Stimulated activated CD8-positive, alpha-beta memory T cell treated with anti-CD3 and anti-CD28 coated beads, Interleukin-4, amount 100 ng/mL, for 1 hour (primary cell): ENCODE results near the gene DBF4B.
"Not testable (repeated sequence)": the region's sequence is repeated elsewhere in the genome, so short reads cannot be mapped to it uniquely, and the experiment has no call there.

ENCODE experiments used
- DNase-seq, 2 donors: peaks; one replicate each; pipeline ENCODE4 v3.0.0-alpha.2; 2020; ENCODE audit warnings: low read depth in 2 of 2, low spot score in 1 of 2

The DBF4B gene

DNA sequence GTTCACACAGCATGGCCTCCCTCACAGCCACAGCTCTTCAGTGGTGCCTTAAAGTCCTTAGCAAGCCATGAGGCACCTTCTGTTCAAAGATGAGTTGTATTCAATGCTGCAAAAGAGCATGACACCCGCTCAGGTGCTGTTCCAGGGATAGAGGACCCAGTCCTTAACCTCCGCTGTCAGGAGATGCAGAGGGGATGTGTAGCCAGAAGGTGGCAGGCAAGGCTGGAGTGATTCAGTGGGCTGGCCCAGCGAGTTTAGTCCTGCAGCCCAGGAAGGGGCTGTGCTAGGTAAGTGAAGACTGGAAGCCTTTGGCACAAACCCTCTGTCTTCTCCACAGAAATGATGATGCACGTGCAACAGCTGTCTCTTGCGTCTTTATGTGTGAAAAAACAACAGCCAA lies 25.3 kb downstream of the DBF4B start:
- no peak for DNase-seq

DNA sequence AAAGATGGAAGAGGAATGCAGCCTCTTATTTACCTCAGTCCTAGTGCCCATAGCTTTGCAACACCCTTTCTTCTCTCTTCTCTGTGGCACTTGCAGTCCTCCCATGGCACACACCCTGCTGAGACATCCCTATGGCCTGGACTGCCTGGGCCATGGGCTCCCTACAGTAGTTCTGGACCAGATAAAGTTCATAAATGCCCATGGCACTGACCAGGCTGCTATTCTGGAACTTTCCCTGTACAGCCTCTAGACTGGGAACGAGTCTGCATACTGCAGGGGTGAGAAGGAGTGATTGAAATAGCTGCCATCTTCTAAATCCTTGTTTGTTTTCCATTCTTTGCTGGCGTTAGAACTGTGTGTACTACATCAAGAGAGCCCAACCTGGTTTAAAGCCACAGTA lies 25.8 kb downstream of the DBF4B start:
- DNase-seq, result no peak

DNA sequence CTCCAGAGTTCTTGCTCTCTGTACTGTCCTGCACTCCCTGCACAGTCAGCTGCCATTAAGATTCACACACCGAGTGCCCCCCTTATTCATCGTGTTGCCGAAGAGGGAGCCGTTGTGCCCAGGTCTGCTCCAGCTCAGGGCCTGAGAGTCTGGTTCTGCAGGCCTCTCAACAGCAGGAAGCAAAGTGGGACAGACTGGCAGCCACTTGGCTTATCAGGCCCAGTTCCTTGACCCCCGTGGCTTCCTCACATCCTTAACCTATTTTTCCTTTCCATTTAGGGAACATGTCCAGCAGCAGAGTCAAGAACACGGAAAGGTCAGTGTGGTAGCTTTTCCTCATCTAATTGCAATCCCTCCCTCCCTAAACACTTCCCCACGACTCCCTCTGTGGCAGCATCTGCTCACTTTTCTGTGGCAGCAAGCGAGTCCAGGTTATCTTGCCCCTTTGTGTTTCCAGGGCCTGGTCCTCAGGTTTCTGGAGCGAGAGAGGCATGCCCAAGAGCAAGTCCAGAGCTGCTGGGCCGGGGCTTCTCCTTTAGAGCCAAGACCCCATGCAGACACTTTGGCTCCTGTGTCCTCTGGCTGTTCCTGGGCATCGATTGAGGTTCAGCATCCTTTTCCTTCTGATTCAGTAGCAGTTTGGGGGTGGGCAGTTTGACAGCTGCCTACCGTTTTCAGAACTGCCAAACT lies 28.2 kb downstream of the DBF4B start:
- no peak for DNase-seq

DNA sequence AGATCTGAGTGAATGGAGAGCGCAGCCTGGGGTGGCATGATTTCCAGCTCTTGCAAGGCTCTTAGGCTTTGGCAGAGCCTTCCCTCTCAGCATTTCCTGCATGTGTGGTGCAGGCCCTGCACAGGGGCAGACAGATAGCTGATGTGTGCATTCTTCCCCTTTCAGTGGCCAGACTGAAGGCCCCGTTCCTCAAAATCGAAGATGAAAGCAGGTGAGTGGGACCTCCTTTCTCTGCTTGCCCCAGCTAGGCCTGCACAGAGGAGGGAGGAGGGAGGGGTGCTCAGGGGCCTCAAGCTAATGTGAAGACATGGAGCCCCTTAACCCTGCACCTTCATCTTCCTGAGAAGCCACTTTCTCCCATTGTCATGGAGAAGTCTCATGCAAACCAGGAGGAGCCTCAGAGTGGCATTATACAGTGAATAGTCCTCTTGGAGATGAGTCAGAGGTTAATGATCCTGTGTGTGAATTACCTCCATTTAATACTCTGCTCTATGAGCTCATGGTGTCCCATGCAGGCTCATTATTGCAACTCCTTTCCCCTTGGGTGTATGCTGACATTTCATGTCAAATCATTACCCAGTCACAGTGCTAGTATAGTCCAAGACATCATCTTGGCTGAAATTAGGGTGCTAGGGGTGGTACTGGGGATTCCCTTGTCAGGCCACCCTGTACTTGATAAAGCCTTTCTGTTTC lies 29.9 kb downstream of the DBF4B start:
- DNase-seq, result no peak

DNA sequence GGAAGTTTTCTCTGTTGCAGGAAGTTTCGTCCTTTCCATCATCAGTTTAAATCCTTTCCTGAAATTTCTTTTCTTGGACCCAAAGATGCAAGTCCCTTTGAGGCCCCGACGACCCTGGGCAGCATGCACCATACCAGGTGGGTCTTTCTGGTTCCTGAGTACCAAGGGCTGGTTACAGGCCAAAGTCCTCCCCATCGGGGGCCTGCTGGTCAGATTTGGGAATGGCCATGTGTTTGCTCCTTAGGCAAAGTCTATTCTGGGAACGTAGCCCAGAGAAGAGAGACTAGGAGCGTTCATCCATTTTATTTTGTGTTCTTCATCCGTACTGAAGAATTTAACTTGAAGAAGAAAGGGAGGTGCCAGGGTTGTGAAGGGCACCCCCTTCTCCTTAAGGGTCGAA lies 32.9 kb downstream of the DBF4B start:
- DNase-seq, result no peak

DNA sequence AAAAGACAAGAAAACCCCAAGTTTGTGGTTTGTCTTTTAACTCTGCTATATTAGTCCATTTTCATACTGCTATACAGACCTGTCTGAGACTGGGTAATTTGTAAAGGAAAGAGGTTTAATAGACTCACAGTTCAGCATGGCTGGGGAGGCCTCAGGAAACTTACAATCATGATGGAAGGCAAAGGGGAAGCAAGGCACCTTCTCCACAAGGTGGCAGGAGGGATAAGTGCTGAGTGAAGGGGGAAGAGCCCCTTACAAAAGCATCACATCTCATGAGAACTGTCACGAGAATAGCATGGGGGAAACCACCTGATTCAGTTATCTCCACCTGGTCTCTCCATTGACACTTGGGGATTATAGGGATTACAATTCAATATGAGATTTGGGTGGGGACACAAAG lies 36.8 kb downstream of the DBF4B start:
- no peak for DNase-seq

DNA sequence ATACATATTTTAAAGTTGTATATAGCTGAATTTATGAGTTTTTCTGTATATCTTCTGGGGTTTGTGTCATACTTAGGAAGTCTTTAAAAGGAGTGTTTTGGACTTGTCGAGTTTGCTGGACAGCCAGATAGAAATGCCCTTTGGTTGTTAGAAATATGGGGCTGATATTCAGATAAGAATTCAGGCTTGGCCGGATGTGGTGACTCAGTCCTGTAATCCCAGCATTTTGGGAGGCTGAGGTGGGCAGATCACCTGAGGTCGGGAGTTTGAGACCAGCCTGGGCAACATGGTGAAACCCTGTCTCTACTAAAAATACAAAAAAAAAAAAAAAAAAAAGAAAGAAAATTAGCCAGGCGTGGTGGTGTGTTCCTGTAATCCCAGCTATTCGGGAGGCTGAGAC lies 37.3 kb downstream of the DBF4B start:
- DNase-seq, result not testable (repeated sequence)

DNA sequence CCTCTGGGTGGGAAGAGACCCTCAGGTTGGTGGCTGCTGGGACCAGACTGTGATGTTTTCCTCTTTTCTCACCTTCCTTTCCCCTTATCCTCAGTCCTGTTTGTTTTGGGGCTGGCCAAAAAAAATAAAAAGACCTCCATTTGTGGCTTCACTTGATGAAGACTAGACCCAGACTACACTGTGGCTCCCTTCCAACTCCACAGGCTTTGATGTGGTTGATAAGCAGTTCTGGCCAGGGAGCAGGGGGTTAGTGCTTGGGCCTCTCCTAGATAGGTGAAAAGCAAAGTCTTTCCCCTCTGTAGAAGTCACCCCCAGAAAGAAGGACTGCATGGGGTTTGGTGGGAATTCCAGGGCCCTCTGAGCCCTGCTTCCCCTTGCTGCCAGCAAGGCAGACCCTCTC lies 39.1 kb downstream of the DBF4B start:
- DNase-seq, result no peak

DNA sequence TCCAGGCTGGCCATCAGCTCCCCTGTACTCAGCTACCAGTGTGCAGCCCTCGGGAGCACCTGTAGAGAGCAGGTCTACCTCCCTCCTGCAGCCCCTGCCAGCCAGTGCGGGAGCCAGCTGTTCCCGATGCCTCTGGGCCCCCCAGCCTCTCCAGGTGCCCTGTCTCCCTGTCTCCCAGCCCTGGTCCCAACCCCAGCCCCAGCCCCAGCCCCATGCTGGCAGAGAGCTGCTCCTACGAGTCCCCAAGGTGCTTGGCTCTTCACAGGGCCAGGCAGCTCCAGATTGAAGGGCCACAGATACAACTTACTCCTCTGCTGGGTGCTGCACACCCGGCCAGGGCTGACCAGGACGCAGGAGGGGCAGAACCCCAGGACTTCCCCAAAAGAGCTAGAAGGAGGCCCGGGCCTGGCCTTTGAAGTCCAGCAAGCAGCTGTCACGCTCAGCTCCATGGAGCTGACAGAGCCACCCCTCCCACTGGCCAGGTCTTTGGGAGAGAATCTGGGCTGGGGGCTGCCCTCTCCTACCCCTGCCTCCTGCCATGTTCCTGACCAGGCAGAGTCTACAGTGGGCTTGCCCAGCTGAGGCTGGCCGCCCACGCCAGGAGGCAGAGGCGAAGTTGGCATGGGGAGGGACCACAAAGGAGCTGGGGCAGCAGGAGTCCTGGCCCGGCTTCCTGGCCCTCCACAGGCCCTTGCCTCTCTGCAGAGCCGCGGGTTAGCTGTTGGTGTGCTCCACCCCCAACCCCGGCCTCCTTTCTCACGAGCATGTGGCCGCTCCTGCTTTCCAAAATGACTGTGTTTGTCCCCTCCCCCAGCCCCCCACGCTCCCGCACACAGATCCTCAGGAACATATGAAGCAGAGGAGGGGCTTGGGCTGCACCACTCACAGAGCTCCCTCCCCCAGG lies 40.9 kb downstream of the DBF4B start:
- DNase-seq, result no peak

DNA sequence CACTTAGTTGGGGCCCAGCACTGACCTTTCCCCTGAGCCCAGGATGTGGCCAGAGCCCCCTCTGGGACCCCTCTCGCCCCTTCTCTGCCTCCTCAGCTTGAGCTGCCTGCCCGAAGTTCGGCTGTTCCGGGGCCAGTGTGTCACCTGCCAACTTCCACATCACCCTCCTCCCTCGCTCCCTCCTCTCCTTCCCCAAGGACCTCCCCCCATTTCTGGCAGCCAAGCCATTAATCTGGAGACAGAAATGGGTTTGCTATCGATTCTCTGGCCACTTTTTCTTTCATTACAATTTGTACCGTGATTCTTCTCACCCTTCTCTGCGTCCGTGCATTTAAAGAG lies 41.5 kb downstream of the DBF4B start:
- no peak for DNase-seq

DNA sequence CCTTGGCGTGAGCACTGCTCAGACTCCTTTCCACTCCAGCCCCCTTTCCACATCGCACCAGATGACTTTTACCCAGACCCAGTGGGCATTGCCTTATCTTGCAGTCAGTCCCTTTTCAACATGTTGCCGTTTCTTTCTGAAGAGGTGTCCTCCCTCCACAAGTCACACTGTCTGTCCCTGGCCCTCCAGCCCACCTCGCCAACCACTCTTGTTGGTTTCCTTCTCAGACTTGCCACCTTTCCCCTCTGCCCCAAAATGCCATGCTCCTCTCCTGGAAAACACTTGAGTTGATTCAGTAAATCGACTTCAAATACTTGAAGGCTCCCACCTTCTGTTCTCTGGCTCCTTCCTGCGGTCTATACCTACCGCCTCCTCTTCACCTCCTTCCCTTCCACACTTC lies 42.9 kb downstream of the DBF4B start:
- no peak for DNase-seq

DNA sequence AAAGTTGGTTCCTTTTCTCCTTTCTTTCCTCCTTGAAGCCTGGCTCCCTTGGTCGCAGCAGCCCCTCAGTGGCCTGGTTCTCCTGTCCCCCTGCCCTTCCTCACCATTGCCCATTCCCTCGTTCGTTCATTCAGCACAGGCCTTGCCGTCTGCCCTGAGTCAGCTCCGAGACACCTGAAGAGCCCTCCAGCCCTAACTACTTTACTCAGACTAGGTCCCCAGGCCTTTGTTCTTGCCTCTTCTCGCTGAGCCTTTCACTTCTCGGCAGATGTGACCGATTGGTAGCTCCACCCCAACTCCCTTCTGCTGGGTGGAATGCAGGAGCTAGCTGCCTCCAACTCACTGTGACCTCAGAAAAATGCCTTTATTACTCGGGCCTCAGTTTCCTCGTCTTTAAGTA lies 43.3 kb downstream of the DBF4B start:
- no peak for DNase-seq

DNA sequence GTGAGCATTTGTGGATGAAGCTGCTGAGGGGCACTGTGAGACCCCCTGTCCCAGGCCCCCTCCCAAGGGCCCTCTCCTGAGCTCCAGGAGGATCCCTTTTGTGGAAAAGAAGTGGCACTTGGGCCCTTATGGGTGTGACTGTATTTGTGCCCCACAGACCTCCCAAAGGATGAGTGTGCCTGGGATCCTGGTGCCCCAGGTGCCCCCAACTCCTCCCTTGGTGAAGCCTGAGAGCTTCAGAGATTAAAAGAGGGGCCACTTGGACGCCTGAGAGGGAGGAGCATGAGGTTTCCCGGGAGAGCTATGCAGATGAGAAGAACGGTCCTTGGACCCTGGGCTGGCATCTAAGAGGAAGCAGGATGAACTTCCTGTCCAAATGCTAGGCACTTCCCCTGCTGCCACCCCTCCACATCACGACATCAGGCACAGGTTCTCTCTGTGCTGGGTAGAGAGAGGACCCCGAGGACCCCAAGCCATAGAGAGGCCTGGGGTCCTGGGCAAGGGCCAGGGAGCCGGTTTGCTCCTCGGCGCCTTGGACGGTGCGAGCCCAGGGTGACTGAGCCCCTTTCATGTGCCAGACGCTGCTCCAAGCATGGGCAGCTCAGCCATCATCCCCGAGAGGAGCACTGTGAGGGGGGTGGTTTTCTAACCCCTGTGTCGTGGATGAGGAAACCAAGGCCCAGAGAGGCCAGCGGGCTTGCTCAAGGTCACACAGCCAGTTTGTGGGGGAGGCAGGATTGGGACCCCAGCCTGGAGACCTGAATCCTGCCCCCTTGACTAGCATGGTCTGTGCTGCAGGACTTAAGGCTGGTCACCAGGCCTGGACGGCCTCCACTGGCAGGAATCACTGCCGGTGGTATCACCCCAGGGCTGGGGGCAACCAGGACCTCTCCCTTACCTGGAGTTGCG lies 44.7 kb downstream of the DBF4B start:
- DNase-seq, result no peak

DNA sequence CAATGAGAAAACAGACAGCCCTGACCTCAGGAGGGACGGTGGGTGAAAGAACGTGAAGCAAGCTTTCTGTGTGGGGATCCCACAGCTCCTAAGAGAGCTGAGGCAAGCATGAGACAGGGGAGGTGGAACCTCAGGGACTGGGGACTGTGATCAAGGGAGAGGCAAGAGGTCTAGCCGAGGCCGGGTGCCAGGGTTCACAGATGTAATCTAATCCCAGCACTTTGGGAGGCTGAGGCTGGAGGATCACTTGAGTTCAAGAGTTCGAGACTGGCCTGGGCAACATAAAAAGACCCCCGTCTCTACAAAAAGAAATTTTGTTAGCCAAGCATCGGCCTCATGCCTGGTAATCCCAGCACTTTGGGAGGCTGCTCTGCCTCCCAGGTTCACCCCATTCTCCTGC lies 45.8 kb downstream of the DBF4B start:
- DNase-seq, result no peak

DNA sequence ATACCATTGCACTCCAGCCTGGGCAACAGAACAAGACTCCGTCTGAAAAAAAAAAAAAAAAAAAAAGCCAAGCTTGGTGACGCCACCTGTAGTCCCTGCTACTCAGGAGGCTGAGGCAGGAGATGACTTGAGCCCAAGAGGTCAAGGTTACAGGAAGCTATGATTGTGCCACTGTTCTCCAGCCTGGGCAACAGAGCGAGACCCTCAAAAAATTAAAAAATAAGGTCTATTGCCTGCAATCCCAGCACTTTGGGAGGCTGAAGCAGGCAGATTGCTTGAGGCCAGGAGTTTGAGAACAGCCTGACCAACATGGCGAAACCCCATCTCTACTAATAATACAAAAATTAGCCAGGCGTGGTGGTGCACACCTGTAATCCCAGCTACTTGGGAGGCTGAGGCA lies 46.7 kb downstream of the DBF4B start:
- not testable (repeated sequence) for DNase-seq

DNA sequence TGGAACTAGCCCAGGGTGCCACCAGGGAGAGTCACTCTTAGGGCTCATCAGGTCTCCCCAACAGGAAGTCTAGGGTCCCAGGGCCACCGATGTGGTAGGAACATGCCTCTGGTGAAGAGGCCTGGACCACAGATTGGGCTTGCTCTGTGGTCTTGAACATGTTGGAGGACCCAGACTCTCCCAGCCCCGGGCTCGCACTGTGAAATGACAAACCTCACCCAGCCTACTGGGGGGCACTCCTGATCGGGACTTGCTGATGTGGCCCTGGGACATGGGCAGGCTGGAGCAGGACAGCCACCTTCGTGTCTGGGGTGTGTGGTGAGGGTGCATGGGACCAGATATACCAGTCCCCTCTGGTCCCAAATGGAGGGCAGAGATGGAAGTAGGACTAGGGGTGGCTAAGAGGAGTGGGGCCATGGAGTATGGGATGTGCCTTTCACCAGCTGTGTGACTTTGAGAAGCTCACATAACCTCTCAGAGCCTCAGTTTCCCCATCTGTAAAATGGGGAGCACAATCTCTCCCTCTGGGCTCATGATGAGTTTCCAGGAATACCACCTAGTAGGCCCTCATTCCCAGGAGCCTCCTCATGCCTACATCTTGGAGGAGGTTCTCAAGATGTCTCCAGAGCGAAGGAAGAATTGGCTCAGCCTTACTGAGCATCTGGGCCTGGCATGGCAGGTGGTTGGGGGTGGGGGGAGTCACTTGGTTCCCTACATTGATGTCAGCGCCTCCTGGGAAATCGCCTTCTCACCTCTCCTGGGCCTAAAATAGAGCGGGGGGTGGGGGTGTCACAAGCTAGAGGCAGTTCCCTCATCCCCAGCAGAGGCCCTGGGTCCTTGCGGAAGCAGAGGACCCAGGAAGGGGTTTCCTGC lies 48.8 kb downstream of the DBF4B start:
- no peak for DNase-seq

DNA sequence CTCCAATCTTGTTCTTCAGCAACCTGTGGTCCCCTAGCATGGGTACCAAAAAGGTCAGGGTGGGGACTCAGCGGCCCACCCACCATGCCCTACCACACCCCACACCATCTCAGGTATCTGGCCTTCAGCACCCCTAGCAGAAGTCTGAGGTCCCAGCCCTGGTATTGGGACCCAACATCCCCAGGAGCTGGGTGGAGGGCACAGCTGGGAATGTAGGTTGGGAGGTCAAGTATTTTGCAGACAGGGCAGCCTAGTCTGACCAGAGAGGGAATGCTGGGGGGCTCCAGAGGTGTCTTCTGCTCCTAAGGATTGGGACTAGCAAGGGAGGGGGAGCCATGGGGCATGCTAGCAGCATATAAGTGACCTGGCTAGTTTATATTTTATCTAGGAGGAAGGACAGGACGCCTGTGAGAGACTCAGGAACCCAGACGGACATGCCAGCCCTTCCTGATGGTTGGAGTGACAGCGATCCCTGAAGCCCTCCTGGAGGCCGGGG lies 49.5 kb downstream of the DBF4B start:
- no peak for DNase-seq

DNA sequence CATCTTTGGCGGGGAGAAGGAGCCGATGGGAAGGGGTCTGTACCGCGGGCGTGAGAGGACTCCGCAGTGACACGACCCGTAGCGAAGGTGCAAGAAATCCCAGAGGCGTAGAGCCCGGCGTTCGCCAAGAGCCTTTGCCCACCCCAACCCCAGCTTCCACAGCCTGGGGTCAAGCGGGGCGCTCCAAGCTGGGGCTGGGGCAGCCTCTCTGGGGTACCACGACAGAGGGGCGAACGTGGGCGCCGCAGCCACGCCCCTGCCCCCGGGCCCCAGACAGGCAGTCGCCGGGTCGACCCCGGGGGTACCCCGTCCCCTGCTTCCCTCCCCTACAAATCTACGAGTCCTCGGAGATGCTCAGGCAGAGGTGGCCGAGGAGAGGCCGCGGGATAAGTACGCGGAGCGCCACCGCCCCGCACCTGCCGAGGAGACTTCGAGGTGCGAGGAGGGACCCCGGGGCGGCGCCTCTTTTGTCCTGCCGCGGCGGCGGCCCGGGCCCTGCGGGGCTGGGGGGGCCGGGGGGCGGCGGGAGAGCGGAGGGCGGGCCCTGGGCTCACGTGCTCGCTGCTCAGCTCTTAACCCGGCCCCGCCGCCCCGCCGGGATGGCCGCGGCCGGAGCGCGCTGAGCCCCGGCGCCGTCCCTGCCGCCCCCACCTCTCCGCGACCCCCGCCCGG lies 50.1 kb downstream of the DBF4B start, which contains the start of gene ADAM11:
Gene ADAM11, plus strand, starts transcription at position 575 of the 672 bp plus-strand sequence. CDS start 212 bp downstream, outside the sequence.
- no peak for DNase-seq
